Activated CD4-positive, alpha-beta memory T cell treated with anti-CD3 and anti-CD28 coated beads for 36 hours (primary cell): Measurements from ENCODE around the gene RAPGEF4. TPM values are rescaled to one million over a fixed set of nuclear protein-coding genes. Genes with fewer than 3 reads are reported as not detected.

ENCODE experiments used
- CTCF ChIA-PET: fragments of 350-600 bp; sonication (Branson Sonifier 250); formaldehyde crosslinking; loops from one replicate; lab custom pipeline; 2021; ENCODE audit warnings: antibody characterized with exemption, inconsistent platforms; lab: Charles Lee
- POLR2A ChIA-PET: fragments of 350-600 bp; sonication (Branson Sonifier 250); formaldehyde crosslinking; loops from one replicate; lab custom pipeline; 2021; ENCODE audit warnings: antibody characterized with exemption; lab: Charles Lee
- DNase-seq: peaks from one replicate; pipeline ENCODE4 v3.0.0-alpha.2; 2020
- H3K27ac Mint-ChIP-seq: one replicate; pipeline ENCODE4 v1.8.0; 2021; ENCODE audit warnings: mixed read lengths
- H3K27me3 Mint-ChIP-seq: one replicate; pipeline ENCODE4 v1.8.0; 2021; ENCODE audit warnings: mixed read lengths
- H3K36me3 Mint-ChIP-seq: one replicate; pipeline ENCODE4 v1.8.0; 2021; ENCODE audit warnings: mixed read lengths
- H3K4me1 Mint-ChIP-seq: one replicate; pipeline ENCODE4 v1.8.0; 2021; ENCODE audit warnings: low read depth, mixed read lengths
- H3K4me3 Mint-ChIP-seq: one replicate; pipeline ENCODE4 v1.8.0; 2021; ENCODE audit warnings: mild to moderate bottlenecking, mixed read lengths
- H3K9me3 Mint-ChIP-seq: one replicate; pipeline ENCODE4 v1.8.0; 2021; ENCODE audit warnings: mixed read lengths
- intact Hi-C: fragments of 100-400 bp; cut with micrococcal nuclease; formaldehyde crosslinking; loops from one replicate; pipeline ENCODE4 v1.15.1; 2023
- total RNA-seq, 2 experiments: library from RNA; stranded (reverse); gene quantifications; one replicate each; pipeline ENCODE4 v1.2.3, GENCODE V29; 2021

RAPGEF4 gene
- total RNA-seq, 2 experiments from 2014 or later: 0.21 TPM; not detected in 1

DNA sequence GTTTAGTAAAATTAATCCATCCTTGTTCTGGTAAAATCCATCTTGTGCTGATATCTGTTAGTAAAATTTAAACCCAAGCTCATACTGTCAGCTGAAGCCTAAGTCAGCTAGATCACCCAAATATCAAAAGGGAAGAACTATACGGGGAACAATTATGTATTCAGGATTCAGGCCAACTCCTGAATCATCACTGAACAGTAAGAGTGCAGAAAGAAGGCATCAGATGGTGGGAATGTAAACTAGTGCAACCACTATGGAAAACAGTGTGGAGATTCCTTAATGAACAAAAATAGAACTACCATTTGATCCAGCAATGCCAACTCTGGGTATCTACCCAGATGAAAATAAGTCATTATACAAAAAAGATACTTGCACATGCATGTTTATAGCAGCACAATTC, 81.8 kb downstream of the RAPGEF4 start:
- no peak overlapping the region for H3K4me3 Mint-ChIP-seq
- no peaks in the 10 kb centered on the region for H3K9me3 Mint-ChIP-seq
- H3K36me3 Mint-ChIP-seq: no peaks in the 10 kb centered on the region
- intact Hi-C loops: no loop called here
- DNase-seq: no peak
- CTCF ChIA-PET: no interaction called here
- no peaks in the 10 kb centered on the region for H3K4me1 Mint-ChIP-seq
- POLR2A ChIA-PET: no interaction called here
- no peak overlapping the region for H3K27ac Mint-ChIP-seq
- peaks cover 3% of the 10 kb centered on the region for H3K27me3 Mint-ChIP-seq

DNA sequence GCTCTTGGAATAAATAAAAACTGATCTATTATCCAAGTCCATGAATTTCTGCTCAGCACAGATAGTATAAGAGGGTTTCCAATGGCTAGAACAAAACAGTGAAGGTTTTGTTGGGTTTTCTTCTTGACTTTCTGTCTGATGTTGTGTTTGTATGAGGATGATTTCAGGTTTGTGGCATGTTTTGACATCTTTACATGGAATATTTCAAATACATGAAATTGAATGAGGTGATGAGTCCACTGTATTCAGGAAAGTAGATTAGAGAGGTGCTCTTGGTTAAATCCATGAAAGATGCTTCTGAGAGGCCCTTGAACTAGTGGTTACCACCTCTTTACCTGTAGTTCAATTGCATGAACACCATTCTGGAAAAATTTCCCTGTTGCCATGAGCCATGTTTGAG, 84.3 kb downstream of the RAPGEF4 start:
- CTCF ChIA-PET: no interaction called here

DNA sequence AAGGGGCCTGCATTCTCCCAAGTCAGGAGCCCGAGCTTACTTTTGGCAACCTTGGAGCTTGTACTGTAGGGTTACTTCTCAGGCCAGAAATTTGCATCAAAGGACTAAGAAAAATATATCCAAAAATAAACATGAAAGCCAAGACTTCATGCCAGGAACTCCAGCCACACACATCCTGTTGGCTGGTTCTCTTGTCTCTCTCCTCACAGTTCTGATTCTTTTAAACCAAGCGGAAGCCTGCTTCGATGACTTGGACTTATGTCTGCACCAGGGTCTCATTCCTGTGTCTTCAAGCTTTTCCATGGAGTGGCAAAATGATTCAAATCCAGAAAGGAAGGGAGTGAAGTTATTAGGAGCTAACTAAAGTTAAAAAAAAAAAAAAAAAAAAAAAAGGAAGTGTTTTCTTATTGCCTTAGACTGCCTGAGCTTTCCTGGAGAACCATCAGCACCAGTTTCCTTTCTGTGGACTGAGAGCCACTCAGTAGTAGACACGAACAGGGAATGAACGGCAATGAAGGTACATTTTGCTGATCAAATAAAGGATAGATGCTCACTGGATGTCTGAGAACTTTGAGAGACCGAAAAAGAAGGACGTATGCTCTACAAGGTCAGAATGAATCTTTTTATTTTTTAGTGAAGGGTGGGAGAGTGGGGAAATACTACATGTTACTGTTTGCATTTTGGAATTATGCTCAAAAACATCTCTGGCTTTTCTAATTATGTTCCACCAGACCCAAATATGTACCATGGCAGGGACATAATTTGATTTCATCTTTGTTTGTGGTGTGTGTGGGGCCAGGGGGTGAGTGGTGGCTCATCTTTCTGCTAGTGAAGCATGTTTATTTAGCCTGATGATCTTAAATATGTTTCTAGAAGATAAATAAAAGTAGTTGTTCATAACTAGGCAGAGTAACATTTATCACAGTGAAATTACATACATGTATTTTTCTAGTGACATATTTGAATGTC, 86.0 kb downstream of the RAPGEF4 start:
- ChIA-PET POLR2A (no interaction called here), CTCF (interaction anchor here (0.7 kb wide), 1 partner anchor 15 kb away, joined by 3 read pairs; no protein-coding TSS in a partner anchor)
- Mint-ChIP-seq H3K27ac (no peak overlapping the region), H3K4me1 (no peaks in the 10 kb centered on the region), H3K9me3 (no peaks in the 10 kb centered on the region), H3K36me3 (no peaks in the 10 kb centered on the region), H3K4me3 (no peak overlapping the region), H3K27me3 (peaks cover 4% of the 10 kb centered on the region)
- intact Hi-C loops: no loop called here
- no peak for DNase-seq

More for the DNA sequence above, 84.3 kb downstream of the RAPGEF4 start:
- Mint-ChIP-seq H3K4me1 (no peaks in the 10 kb centered on the region), H3K27me3 (peaks cover 2% of the 10 kb centered on the region), H3K27ac (no peak overlapping the region), H3K36me3 (no peaks in the 10 kb centered on the region), H3K9me3 (no peaks in the 10 kb centered on the region), H3K4me3 (no peak overlapping the region)
- intact Hi-C loops: no loop called here
- no peak for DNase-seq
- POLR2A ChIA-PET: no interaction called here

DNA sequence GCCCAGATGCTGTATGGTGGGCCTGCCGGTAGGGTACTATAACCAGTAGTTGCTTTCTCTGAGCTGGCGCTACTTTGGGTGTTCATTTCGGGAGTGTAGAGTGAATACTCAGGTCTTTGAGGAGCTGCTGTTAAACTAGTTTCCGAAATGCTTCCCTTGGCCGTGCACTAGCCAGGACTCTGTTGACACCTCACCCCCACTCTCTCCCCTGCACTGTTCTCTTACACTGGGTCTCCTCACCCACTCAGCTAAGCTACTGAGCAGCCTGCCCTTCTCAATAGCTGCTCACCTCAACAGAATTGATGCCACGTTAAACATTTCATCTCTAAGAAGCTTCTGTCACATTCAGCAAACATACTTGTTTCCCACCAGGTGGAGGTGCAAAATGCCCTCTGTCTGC, 86.9 kb downstream of the RAPGEF4 start:
- H3K4me1 Mint-ChIP-seq: no peaks in the 10 kb centered on the region
- no peak overlapping the region for H3K27ac Mint-ChIP-seq
- peaks cover 4% of the 10 kb centered on the region for H3K27me3 Mint-ChIP-seq
- H3K9me3 Mint-ChIP-seq: no peaks in the 10 kb centered on the region
- CTCF ChIA-PET: interaction anchor here (0.7 kb wide), 1 partner anchor 16 kb away, joined by 3 read pairs; no protein-coding TSS in a partner anchor
- POLR2A ChIA-PET: no interaction called here
- intact Hi-C loops: no loop called here
- H3K4me3 Mint-ChIP-seq: no peak overlapping the region
- no peaks in the 10 kb centered on the region for H3K36me3 Mint-ChIP-seq
- no peak for DNase-seq

- no peak overlapping the region for H3K27ac Mint-ChIP-seq
- DNase-seq: no peak
- intact Hi-C loops: no loop called here
- ChIA-PET POLR2A (no interaction called here), CTCF (interaction anchor here (1.5 kb wide), 1 partner anchor 17 kb away, joined by 3 read pairs; no protein-coding TSS in a partner anchor)
- H3K9me3 Mint-ChIP-seq: no peaks in the 10 kb centered on the region
- H3K4me3 Mint-ChIP-seq: no peak overlapping the region
- H3K27me3 Mint-ChIP-seq: peaks cover 4% of the 10 kb centered on the region
- H3K36me3 Mint-ChIP-seq: no peaks in the 10 kb centered on the region
- no peaks in the 10 kb centered on the region for H3K4me1 Mint-ChIP-seq
These were observed 87.7 kb downstream of the RAPGEF4 start for GRCh38 chr2:172823261-172823850.

DNA sequence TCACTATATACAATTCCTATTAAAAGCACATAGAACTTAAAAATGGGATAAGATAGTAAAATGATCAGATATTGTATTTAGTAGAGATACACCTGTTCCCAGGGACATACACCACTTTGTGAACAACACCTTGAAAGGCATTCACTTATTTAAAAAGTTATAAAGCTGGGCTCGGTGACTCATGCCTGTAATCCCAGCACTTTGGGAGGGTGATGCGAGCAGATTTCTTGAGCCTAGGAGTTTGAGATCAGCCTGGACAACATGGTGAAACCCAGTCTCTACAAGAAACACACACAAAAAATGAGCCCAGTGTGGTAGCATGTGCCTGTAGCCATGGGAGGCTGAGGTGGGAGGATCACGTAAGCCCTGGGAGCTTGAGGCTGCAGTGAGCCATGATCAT, 90.9 kb downstream of the RAPGEF4 start:
- no peak overlapping the region for H3K27ac Mint-ChIP-seq
- no peaks in the 10 kb centered on the region for H3K9me3 Mint-ChIP-seq
- H3K36me3 Mint-ChIP-seq: no peaks in the 10 kb centered on the region
- H3K4me3 Mint-ChIP-seq: no peak overlapping the region
- peaks cover 2% of the 10 kb centered on the region for H3K27me3 Mint-ChIP-seq
- intact Hi-C loops: no loop called here
- POLR2A ChIA-PET: no interaction called here
- DNase-seq: no peak
- no peaks in the 10 kb centered on the region for H3K4me1 Mint-ChIP-seq
- CTCF ChIA-PET: no interaction called here

- no peak for DNase-seq
- no peak overlapping the region for H3K4me3 Mint-ChIP-seq
- no peaks in the 10 kb centered on the region for H3K9me3 Mint-ChIP-seq
- no peaks in the 10 kb centered on the region for H3K4me1 Mint-ChIP-seq
- H3K27me3 Mint-ChIP-seq: peaks cover 5% of the 10 kb centered on the region
- no peaks in the 10 kb centered on the region for H3K36me3 Mint-ChIP-seq
- intact Hi-C loops: no loop called here
- no peak overlapping the region for H3K27ac Mint-ChIP-seq
- ChIA-PET POLR2A (no interaction called here), CTCF (interaction anchor here (0.8 to 2.0 kb wide), 2 partner anchors 23 to 103 kb away, joined by 3 to 7 read pairs; no protein-coding TSS in a partner anchor)
These were observed 93.6 kb downstream of the RAPGEF4 start for GRCh38 chr2:172829229-172829628.

GRCh38 chr2:172830482-172830881, 94.8 kb downstream of the RAPGEF4 start:
- CTCF ChIA-PET: no interaction called here
- intact Hi-C loops: no loop called here
- peaks cover 5% of the 10 kb centered on the region for H3K27me3 Mint-ChIP-seq

GRCh38 chr2:172833898-172834297, 98.3 kb downstream of the RAPGEF4 start:
- POLR2A ChIA-PET: no interaction called here
- no peaks in the 10 kb centered on the region for H3K4me1 Mint-ChIP-seq
- H3K27ac Mint-ChIP-seq: no peak overlapping the region
- H3K9me3 Mint-ChIP-seq: no peaks in the 10 kb centered on the region
- CTCF ChIA-PET: interaction anchor here (0.6 kb wide), 1 partner anchor 522 kb away, joined by 3 read pairs; no protein-coding TSS in a partner anchor
- H3K36me3 Mint-ChIP-seq: no peaks in the 10 kb centered on the region
- intact Hi-C loops: no loop called here
- H3K27me3 Mint-ChIP-seq: peaks cover 11% of the 10 kb centered on the region
- DNase-seq: no peak
- H3K4me3 Mint-ChIP-seq: no peak overlapping the region

More at GRCh38 chr2:172830482-172830881, 94.8 kb downstream of the RAPGEF4 start:
- Mint-ChIP-seq H3K36me3 (no peaks in the 10 kb centered on the region), H3K4me1 (no peaks in the 10 kb centered on the region), H3K4me3 (no peak overlapping the region), H3K9me3 (no peaks in the 10 kb centered on the region), H3K27ac (no peak overlapping the region)
- no peak for DNase-seq
- POLR2A ChIA-PET: no interaction called here

GRCh38 chr2:172834881-172835280, 99.2 kb downstream of the RAPGEF4 start:
- intact Hi-C loops: no loop called here
- Mint-ChIP-seq H3K4me3 (no peak overlapping the region), H3K4me1 (no peaks in the 10 kb centered on the region), H3K9me3 (no peaks in the 10 kb centered on the region), H3K27me3 (peaks cover 14% of the 10 kb centered on the region), H3K36me3 (no peaks in the 10 kb centered on the region), H3K27ac (no peak overlapping the region)
- ChIA-PET CTCF (interaction anchor here (0.5 to 0.6 kb wide), 2 partner anchors 28 to 1539 kb away, joined by 3 read pairs; no protein-coding TSS in a partner anchor), POLR2A (no interaction called here)
- DNase-seq: no peak

DNA sequence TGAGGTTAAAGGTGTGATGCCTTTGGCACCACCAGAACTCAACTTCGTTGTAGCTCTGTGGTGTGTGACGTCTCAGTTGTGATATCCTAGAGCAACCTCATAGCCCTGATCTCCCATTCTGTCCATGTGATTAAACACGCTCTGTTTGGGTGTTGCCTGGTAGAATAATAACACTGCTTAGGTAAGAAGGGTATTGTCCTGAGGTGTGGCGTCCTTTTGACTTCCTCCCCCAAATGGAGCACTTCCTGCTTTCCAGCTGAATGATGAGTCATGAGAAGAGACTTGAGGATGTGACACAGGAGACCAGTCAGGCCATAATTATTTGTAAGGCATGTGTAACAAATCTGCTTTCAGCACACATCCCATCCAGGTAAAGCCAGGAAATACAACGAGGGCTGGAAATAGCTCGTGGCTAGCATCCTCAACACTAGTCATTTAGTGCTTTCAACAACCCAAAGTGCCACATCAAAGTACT, 100.7 kb downstream of the RAPGEF4 start:
- intact Hi-C loops: no loop called here
- POLR2A ChIA-PET: no interaction called here
- Mint-ChIP-seq H3K4me3 (no peak overlapping the region), H3K27ac (no peak overlapping the region), H3K36me3 (no peaks in the 10 kb centered on the region), H3K4me1 (no peaks in the 10 kb centered on the region), H3K27me3 (peaks cover 14% of the 10 kb centered on the region), H3K9me3 (no peaks in the 10 kb centered on the region)
- no peak for DNase-seq
- CTCF ChIA-PET: no interaction called here

DNA sequence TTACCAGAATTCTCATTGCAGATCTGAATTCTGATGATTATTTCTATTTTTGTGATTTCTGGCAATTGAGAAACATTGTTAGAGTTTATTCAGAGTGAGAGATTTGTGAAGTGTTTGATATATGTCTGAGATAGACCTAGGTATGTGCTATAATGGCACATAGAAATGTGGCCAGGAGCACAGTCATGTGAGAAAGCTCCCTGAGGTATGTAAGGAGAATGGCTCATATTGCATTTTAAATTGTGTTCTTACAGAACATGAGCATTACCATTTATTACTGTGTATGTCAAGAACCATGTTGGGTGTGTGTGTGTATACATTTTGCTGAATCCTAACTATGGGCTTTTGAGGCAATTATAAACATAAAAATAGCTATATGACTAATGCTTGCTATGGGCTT, 101.2 kb downstream of the RAPGEF4 start:
- no peaks in the 10 kb centered on the region for H3K9me3 Mint-ChIP-seq
- intact Hi-C loops: no loop called here
- POLR2A ChIA-PET: no interaction called here
- no peaks in the 10 kb centered on the region for H3K36me3 Mint-ChIP-seq
- CTCF ChIA-PET: no interaction called here
- H3K27me3 Mint-ChIP-seq: peaks cover 14% of the 10 kb centered on the region
- no peak for DNase-seq
- no peak overlapping the region for H3K4me3 Mint-ChIP-seq
- no peak overlapping the region for H3K27ac Mint-ChIP-seq
- no peaks in the 10 kb centered on the region for H3K4me1 Mint-ChIP-seq
